GDM1 (cell line): ENCODE data around the gene APBB3.
"Not testable (repeated sequence)": the region's sequence is repeated elsewhere in the genome, so short reads cannot be mapped to it uniquely, and the experiment has no call there.

Experiments
- DNase-seq: peaks from one replicate; lab custom pipeline; 2025; lab: John Stamatoyannopoulos, UW

APBB3 gene, protein sequence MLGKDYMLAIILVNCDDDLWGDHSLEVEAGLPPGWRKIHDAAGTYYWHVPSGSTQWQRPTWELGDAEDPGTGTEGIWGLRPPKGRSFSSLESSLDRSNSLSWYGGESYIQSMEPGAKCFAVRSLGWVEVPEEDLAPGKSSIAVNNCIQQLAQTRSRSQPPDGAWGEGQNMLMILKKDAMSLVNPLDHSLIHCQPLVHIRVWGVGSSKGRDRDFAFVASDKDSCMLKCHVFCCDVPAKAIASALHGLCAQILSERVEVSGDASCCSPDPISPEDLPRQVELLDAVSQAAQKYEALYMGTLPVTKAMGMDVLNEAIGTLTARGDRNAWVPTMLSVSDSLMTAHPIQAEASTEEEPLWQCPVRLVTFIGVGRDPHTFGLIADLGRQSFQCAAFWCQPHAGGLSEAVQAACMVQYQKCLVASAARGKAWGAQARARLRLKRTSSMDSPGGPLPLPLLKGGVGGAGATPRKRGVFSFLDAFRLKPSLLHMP

DNA sequence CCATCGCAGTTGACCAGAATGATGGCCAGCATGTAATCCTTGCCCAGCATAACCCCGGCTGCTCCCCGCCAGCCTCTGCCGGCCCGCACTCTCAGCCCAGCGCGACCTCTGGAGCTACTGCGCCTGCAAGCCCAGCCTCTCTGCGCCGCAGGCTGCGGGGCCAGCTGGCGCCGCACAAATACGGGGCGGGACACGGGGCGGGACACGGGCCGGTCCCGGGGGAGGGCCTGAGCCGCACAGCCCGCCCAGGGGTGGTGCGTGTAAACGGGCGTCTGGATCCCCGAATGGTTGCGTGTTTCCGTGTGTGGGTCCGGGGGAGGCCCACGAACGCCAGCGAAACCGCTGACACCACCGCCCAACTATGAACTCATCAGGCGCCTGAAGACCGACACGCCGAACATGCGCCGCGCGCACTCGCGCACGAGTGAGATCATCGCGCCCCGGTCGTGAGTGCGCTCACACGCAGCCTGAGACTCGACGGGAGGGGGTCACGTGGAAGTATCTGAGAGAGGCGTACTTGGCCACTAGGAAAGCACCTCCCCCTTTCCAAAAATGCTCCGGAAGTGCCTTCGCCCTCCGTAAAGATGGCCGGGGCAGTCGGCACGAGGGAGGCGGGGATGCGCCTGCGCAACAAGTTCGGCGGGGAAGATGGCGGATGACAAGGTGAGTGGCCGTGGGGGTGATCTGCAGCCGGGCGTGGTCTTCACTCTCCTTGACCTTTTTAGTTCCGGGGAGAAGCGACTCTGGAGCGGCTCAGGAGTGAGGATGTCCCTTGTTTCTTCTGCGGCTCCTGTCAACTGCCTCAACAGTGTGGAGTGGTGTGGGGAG is at the start of gene APBB3, which contains the start of gene SLC35A4:
Gene APBB3 (minus strand): TSS at position 403 of the 828 bp plus-strand sequence. CDS start 353 bp downstream, at position 50.
Gene SLC35A4 (plus strand): TSS at position 633 of the 828 bp plus-strand sequence. CDS start 2,342 bp downstream, outside the sequence.
- DNase-seq, result peak; percentile 98

DNA sequence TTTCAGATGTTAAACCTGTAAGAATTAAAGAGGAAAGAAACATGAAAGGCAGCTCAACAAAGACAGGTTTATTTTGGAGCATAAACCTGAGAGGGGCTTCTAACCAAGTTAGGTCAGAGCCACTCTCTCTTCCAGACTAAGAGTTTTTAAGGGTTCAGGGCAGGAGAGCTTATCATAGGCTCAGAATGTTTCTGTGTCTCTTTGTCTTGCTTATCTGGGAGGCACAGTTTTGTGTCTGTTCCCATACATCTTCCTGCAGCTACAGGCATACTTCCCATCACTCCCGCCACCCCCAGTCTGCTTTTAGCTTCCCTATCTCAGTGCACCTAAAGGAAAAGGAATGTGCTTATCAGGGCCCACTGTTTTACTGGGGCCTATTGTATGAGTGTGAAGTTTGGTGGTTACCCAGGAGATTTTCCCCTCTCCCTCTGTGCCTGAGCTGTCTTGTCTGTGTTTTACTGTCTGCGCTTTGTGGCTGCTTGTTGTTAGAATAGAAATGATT is 46.7 kb upstream of the APBB3 start:
- peak; percentile 7 for DNase-seq

DNA sequence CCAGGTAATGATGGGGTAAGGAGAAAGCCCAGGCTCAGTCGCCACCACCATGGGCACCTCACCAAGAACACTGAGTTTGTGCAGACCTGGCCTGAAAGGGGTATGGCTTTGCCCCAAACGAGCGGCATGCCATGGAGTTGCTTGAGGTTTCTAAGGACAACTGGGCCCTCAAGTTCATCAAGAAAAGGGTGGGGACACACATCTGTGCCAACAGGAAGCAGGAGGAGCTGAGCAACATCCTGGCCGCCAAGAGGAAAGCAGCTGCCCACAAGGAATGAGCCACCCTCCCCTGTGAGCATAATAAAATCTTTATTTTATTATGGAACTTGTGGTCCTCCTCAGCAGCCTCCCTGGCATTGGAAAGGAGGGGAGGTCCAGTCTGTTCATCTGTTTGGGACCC is 44.7 kb upstream of the APBB3 start:
- DNase-seq, result no peak

DNA sequence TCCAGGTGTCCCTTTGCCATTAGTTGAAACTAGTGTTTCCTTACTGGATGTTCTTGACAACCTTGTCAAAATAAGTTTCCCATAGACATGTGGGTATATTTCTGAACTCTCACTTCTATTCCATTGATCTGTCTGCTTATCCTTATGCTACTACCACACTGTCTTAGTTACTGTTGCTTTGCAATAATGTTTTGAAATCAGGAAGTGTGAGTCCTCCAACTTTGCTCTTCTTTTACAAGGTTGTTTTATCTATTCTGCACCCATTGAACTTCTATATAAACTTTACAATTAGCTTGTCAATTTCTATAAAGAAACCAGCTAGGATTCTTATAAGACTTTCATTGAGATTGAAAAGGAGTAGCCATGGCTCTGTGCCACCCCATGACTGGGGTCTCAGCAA is 44.3 kb upstream of the APBB3 start:
- DNase-seq, result no peak

DNA sequence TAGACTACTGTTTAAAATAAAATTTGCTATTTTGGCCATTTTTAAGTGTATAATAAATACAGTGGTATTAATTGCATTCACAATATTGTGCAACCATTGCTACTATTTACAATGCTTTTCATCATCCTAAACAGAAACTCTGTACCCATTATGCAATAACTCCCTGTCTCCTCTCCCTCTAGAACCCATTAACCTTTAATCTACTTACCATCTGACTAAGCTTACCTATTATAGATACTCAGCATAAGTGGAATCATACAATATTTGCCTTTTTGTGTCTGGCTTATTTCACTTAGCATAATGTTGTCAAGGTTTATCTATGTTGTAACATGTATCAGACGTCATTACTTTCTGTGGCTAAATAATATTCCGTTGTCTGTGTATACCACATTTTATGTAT is 42.6 kb upstream of the APBB3 start:
- no peak for DNase-seq

DNA sequence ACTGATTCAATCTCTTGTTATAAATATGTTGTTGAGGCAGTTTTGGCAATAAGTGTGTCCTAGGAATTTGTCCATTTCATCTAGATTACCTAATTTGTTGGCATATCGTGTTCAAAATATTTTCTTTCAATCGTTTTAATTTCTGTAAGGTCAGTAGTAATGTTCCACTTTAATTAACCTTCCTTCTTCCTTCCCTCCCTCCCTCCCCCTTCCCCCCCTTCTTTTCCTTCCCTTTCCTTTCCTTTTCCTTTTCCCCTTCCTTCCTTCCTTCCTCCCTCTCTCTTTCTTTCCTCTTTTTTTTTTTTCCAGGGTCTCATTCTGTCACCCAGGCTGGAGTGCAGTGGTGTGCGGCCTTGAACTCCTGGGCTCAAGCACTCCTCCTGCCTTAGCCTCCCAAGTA is 41.5 kb upstream of the APBB3 start:
- no peak for DNase-seq

DNA sequence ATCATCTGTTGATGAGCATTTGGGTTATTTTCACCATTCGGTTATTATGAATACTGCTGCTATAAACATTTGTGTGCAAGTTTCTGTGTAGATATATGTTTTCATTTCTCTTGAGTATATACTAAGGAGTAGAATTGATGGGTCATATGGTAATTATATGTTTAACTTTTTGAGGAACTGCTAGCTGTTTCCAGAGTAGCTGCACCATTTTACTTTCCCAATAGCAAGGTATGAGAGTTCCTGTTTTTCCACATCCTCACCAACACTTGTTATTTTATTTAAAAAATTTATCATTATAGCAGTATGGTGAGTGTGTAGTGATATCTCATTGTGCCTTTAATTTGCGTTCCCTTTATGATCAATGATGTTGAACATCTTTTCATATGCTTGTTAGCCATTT is 39.3 kb upstream of the APBB3 start:
- DNase-seq, result no peak

DNA sequence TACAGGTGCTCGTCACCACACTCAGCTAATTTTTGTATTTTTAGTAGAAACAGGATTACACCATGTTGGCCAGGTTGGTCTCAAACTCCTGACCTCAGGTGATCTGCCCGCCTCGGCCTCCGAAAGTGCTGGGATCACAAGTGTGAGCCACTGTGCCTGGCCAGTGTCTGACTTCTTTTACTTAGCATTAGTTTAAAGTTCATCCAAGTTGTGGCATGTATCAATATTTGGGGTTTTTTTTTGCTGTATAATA is 39.0 kb upstream of the APBB3 start:
- DNase-seq, result not testable (repeated sequence)

DNA sequence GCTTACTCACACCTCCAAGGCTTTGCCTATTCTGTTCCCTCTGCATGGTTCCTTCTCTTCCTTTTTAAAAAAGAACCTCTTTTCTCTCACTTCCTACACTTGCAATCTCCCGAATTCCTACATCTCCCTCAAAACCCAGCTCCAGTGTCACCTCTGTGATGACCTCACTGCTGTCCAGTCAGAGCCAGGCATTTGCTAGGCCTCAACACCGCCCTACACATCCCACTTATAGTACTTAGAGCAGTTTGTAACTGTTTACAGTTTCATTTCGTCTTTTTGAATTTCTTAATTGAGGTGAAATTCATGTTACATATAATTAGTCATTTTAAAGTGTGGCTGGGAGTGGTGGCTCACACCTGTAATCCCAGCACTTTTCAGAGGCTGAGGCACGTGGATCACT is 37.7 kb upstream of the APBB3 start:
- DNase-seq, result no peak

DNA sequence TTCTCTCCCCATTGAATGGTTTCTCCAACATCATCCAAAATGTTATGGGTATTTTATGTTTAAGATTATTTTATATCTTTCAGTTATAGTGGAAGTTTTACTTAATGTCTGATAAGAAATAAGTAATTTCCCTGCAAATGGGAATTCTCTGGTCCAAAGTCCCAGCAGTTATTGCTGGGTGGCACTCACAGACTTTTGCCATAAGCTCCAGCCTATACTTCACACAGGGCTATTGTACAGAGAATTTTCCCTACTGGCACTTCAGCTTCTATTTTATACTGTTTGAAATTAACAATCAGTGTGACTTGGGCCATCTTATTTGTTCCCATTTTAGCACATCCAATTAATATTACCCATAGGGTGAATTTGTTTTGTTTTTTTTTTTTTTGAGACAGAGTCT is 35.7 kb upstream of the APBB3 start:
- DNase-seq, result no peak

DNA sequence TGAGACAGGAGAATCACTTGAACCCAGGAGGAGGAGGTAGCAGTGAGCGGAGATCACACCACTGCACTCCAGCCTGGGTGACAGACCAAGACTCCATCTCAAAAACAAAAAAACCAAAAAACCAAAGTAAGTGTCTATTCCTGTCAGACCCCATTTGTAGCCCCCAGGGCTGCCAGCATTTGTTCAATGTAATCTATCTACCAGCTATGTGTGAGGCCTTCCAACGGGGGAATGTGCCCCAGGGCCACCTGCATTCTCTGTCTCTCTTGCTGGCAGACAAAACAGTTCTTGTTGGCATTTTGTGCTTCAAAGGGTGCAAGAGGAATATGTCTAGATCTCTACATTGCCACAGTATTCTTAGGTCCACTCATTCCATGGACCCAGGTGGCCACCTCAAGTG is 34.4 kb upstream of the APBB3 start:
- DNase-seq, result no peak

DNA sequence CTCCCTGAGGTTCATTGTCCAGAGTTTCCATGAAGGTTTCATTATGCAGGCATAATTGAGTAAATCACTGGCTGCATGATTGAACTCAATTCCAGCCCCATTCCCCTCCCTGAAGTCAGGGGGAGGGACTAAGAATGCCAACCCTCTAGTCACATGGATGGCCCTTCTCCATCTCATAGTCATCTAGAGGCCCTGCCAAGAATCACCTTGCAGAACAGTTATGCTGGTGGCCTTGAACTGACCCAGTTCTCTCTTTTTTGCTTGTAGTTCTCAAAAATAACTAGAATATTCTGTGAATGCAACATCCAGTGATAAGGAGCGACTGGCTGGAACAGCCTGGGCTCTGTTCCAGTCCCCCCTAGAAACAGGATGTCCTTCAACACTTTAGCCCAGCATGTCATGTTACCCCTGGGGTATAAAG is 31.9 kb upstream of the APBB3 start:
- DNase-seq, result no peak

DNA sequence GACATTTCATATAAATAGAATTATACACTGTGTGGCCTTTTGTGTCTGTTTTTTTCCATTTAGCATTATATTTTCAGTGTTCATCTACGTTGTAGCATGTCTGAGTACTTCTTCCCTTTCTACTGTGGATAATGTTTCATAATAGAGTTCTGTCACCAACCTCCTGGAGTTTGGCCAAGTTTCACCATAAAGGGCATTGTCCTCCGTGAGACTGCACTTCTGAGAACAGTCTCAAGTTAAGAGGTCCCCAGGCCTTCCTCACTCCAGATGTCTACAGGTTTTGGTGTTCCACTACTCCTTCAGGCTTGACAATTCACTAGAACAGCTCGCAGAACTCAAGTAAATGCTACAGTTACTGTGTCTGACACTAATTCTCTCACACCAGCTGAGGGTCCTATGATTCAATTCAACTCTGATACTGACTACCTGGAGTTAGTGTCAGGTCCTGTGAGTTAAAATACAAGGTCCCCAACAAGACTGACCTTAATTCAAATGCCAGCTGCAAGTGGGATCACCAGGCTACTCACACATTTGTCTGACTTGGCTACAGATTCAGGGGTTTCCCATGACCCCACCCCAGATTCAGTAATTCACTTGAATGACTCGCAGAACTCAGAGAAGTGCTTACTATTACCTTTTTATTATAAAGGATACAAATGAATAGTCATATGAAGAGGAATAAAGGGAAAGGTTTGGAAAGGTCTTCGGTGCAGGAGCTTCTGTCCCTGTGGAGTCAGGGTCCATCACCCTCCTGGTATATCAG is 31.3 kb upstream of the APBB3 start:
- DNase-seq, result no peak

DNA sequence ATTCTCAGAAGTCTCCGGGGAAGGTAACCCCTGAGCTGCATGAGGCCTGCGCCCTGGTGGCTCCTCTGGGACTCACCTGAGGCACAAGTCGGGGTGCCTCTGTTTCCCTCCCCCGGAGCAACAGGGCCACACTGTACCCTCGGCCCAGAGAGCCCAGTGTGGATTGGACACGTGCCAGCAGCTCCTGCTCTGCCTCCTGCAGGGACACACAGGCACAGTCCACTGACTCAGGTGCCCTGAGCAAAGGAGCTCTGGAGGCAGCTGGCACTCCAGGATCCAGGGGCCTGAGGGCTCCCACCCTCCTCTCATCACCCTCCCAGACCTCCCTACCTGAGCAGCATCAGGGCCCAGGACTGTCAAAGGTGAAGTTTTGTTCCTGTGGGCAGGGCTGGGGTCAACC is 29.8 kb upstream of the APBB3 start:
- no peak for DNase-seq

DNA sequence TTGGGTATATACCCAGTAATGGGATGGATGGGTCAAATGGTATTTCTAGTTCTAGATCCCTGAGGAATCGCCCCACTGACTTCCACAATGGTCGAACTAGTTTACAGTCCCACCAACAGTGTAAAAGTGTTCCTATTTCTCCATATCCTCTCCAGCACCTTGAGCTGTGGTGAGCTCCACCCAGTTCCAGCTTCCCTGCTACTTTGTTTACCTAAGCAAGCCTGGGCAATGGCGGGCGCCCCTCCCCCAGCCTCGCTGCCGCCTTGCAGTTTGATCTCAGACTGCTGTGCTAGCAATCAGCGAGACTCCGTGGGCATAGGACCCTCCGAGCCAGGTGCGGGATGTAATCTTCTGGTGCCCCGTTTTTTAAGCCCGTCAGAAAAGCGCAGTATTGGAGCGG is 28.7 kb upstream of the APBB3 start:
- DNase-seq, result not testable (repeated sequence)

DNA sequence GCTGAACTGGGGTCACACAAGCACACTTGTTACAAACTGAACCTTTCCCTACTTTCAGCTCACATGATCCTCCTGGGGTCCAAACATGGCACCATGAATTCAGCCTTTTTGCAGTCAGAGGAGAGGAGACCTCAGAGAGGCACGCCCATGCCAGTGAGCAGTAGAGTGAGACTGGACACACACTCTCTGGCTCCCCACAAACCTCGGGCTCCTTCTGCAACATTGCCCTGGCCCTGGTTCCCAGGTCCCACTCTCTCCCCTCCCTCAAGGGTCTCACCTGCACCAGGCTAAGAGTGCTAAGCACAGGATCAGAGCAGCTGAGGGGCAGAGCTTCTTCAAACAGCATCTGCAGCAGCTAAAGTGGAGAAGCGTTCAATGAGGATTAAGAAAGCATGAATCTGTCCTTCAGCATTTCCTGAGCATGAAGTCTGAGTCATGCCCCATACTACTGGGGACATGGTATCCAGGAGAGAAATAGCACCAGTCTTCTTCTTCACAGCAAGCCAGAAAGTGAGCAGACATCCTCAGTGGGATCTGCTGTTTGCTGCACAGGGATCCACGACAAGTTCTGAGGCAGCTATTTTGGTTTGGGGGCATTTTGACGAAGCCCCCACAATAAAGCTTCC is 27.5 kb upstream of the APBB3 start:
- DNase-seq, result no peak

DNA sequence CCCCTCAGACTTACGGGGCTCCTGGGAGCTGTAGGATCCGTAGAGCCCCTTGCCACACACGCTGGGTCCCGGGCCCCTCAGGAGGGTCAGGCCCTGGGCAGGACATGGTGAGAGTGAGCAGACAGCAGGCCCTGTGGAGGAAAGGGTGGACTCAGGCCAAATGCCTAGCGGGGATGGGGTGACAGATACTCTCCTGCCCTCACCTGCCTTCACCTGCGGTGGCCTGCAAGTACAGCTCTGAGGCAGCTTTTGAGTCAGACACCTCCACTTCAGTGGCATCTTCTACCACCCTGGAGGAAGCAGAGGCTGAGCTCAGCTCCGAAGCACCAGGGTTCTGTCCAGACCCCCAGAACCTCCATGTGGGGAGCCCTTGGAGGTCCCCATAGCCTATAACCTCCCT is 26.5 kb upstream of the APBB3 start:
- no peak for DNase-seq

DNA sequence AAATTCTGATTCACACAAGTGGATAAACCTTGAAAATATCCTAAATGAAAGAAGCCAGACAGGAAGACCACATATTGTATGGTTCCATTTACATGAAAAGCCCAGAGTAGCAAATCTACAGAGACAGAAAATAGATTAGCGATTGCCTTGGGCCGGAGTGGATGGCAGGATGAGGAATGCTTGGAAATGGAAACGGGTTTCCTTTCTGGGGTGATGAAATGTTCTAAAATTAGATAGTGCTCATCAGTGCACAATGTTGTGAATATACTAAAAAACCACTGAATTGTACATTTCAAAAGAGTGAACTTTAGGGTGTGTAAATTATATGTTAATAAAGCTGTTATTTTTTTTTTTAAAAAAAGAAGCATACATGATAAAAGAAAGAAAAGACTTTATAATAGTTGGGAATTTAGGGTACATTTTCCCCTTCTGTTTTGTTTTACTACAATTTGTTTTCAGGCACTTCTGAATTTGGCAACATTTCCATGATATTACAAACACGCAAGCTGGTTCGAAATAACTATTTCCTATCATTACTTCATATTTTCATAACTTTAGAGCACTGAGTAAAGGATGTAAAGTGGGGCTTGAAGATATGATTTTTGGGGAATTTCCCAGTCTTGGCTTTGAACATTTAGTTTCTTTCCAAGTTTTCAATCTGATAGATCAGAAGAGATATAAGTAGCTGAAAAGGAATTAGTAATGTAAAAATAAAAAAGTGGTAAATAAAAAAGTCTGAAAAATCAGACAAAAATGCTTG is 24.1 kb upstream of the APBB3 start:
- no peak for DNase-seq

DNA sequence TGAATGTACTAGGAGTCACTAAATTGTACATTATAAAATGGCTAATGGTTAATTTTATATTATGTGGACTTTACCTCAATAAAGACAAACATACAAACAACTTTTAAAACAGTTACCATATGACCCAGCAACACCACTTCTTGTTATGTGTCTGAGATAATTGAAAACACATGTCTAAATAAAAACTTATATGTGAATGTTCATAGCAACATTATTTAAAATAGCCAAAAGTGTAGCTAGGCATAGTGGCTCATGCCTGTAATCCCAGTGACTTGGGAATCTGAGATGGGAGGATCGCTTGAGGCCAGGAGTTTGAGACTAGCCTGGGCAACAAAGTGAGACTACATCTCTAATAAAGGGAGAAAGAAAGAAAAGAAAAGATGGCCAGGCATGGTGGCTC is 23.1 kb upstream of the APBB3 start:
- DNase-seq, result no peak

DNA sequence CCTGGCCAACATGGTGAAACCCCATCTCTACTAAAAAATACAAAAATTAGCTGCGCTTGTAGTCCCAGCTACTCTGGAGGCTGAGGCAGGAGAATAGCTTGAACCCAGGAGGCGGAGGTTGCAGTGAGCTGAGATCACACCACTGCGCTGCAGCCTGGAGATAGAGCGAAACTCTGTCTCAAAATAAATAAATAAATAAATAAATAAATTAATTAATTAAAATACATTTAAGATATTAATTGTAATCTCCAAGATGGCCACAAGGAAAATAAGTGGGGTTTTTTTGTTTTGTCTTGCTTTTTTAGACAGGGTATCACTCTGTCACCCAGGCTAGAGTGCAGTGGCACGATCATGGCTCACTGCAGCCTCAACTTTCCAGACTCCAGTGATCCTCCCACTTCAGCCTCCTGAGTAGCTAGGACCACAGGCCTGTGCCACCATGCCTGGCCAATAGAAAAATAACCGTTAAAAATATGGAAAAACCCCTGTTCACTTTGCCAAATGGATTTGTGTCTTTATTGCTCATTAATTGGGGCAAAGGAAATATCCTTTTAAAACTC is 14.9 kb upstream of the APBB3 start:
- not testable (repeated sequence) for DNase-seq

DNA sequence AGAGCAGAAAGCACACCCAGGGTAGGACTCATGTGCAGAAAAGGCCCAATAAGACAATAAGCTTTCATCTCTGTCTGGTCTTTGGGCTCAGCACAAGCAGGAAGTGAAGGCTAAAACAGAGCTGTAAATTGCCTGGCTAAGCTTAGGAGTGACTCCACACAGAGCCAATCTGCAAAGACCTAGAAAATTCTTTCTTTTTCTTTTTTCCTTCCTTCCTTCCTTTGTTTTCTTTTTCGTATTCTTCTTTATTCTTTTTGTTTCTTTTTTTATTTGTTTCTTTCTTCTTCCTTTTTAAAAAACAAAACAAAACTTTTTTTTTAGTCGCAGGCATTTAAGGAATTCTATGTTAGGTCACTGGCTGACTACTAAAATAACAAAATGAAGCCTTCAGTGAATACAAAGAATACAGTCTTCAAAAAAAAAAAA is 12.4 kb upstream of the APBB3 start:
- DNase-seq, result no peak
